HFFc6 (cell line): Measurements from ENCODE around the gene RPS8. TPM values are rescaled to one million over a fixed set of nuclear protein-coding genes. Genes with fewer than 3 reads are reported as not detected.

Experiments
- DNase-seq: peaks from one replicate; pipeline ENCODE4 v3.0.0-alpha.2; 2018
- H3K27ac Mint-ChIP-seq: 2 replicates; pipeline ENCODE4 v1.8.0; 2020; ENCODE audit warnings: mild to moderate bottlenecking, mixed read lengths
- H3K27me3 Mint-ChIP-seq: 2 replicates; pipeline ENCODE4 v1.8.0; 2021; ENCODE audit warnings: mild to moderate bottlenecking, moderate library complexity, mixed read lengths; ENCODE audit not compliant: insufficient read depth
- H3K36me3 Mint-ChIP-seq: 2 replicates; pipeline ENCODE4 v1.8.0; 2021; ENCODE audit warnings: low read depth, mixed read lengths
- H3K4me1 Mint-ChIP-seq: 2 replicates; pipeline ENCODE4 v1.8.0; 2020; ENCODE audit warnings: low read depth, mixed read lengths
- H3K4me3 Mint-ChIP-seq: 2 replicates; pipeline ENCODE4 v1.8.0; 2020; ENCODE audit warnings: mild to moderate bottlenecking, moderate library complexity, mixed read lengths
- H3K9me3 Mint-ChIP-seq: 2 replicates; pipeline ENCODE4 v1.8.0; 2020; ENCODE audit warnings: mild to moderate bottlenecking, mixed read lengths
- total RNA-seq, 6 experiments: library from RNA; stranded (reverse); fragmentation: NEBNext Ultra II Directional; extraction: Animal tissue kit (Norgen Biotek cat#: 25700); gene quantifications; 2 replicates in 1 of 6; 3 replicates in 5 of 6; pipeline ENCODE4 v1.2.3, GENCODE V29; 2021
- TF ChIP-seq, protein P1 (sequence below): fragments of 200-600 bp; sonication (generic); IDR thresholded peaks from 2 replicates; pipeline ENCODE4 v1.5.0; 2021; ENCODE audit warnings: antibody characterized with exemption, mild to moderate bottlenecking

The RPS8 gene
- total RNA-seq, 6 experiments from 2014 or later: 1,518 to 1,745 (median 1,633) TPM

DNA sequence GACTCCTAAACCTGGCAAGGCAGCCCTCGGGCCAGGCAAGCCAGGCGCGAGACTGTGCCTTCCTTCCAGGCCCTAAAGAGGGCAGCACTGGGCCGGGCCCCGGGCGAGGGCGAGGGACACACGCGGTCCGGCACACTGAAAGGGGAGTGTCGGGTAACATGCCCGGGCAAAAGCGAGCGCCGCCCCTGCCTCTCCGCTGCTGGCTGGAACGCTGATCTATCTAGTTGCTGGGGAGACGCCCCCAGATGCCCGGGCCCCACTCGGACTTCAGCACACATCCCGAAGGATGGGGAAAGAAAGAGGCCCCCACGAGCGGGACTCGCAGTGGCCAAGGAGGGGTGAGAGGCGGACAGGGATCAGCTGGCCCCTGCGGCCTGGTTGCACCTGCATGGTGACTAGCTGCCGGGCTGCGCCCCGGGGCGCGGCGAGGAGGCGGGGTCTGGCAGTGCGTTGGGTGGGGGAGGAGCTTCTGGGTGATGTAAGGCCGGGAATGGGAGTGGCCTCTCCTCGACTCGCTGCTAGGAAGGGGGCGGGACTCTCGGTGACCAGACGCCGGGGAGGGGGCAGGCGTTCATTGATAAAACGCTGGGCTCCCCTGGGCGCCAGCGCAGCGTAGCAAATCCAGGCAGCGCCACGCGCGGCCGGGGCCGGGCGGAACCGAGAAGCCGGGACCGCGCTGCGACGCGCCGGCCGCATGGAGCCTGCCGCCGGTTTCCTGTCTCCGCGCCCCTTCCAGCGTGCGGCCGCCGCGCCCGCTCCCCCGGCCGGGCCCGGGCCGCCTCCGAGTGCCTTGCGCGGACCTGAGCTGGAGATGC lies 24.6 kb downstream of the RPS8 start, which contains the start of gene PLK3:
PLK3 (plus strand) TSS at position 608 of the 815 bp plus-strand sequence; CDS start at position 695, 87 bp downstream.
- Mint-ChIP-seq H3K27me3 (peaks cover 9% of the 10 kb centered on the region), H3K36me3 (peaks cover 32% of the 10 kb centered on the region), H3K4me3 (peak within 1 kb of the TSS; percentile 94), H3K27ac (peak within 1 kb of the TSS; percentile 96), H3K4me1 (peaks cover 47% of the 10 kb centered on the region), H3K9me3 (no peaks in the 10 kb centered on the region)
- DNase-seq: peak; percentile 98
- TF ChIP-seq, protein P1, sequence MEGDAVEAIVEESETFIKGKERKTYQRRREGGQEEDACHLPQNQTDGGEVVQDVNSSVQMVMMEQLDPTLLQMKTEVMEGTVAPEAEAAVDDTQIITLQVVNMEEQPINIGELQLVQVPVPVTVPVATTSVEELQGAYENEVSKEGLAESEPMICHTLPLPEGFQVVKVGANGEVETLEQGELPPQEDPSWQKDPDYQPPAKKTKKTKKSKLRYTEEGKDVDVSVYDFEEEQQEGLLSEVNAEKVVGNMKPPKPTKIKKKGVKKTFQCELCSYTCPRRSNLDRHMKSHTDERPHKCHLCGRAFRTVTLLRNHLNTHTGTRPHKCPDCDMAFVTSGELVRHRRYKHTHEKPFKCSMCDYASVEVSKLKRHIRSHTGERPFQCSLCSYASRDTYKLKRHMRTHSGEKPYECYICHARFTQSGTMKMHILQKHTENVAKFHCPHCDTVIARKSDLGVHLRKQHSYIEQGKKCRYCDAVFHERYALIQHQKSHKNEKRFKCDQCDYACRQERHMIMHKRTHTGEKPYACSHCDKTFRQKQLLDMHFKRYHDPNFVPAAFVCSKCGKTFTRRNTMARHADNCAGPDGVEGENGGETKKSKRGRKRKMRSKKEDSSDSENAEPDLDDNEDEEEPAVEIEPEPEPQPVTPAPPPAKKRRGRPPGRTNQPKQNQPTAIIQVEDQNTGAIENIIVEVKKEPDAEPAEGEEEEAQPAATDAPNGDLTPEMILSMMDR: peak; percentile 88

DNA sequence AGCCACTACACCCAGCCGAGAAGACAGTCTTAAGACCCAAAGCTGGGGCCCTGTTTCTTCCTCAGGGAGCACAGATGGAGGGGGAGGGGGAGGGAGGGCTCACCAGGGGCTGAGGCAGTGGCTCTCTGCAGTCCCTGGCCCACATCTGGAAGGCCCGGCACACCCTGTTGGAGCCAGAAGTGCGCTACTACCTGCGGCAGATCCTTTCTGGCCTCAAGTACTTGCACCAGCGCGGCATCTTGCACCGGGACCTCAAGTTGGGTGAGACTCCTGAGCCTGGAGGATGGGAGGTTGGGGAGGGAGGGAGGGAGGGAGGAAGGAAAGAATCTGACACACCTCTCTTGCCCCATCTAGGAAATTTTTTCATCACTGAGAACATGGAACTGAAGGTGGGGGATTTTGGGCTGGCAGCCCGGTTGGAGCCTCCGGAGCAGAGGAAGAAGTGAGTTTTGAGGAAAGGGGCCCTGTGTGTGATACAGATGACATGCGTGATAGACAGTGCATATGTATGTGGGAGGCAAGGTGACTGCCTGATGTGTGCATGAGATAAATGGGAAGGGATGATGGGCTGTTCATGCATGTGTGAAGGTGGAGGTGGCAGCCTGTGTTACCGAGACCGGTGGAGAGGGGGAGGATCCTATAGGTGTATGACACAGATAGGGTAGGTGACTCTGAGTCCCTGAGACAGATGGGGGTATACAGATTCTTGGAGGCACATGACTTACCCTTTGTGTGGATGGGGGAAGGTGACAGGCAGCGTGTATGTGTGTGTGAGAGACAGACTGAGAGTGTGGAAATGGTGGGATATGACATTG lies 26.4 kb downstream of the RPS8 start:
- peaks cover 9% of the 10 kb centered on the region for H3K27me3 Mint-ChIP-seq
- H3K27ac Mint-ChIP-seq: peak overlapping the region; percentile 94
- H3K36me3 Mint-ChIP-seq: peaks cover 40% of the 10 kb centered on the region
- peaks cover 57% of the 10 kb centered on the region for H3K4me1 Mint-ChIP-seq
- TF ChIP-seq, protein P1: no peak
- no peaks in the 10 kb centered on the region for H3K9me3 Mint-ChIP-seq
- peak overlapping the region; percentile 94 for H3K4me3 Mint-ChIP-seq
- no peak for DNase-seq

DNA sequence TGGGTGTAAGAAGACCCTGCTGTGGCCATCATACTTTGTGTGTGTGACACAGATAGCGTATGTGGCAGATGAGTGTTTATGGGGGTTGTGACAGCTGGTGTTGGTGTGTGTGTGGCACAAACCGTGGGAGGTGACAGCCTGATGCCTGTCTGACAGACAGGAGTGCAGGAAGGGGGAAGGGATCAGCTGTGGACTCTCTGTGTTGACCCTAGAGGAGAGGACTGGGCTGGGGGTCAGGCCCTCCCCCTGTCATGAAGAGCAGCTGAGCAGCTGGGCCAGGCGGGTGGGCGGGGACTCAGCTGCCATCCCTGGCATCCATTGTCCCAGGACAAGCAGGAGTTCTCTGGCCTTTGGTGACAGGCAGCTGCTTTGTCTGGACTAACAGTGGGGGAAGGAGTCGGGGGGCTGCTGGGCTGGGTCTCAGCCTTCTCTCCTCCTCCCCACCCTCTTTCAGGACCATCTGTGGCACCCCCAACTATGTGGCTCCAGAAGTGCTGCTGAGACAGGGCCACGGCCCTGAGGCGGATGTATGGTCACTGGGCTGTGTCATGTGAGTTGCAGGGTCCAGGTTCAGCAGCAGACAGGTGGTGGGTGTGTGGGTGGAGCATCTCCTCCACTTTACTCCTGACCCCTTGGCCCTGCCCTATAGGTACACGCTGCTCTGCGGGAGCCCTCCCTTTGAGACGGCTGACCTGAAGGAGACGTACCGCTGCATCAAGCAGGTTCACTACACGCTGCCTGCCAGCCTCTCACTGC lies 27.1 kb downstream of the RPS8 start:
- TF ChIP-seq, protein P1: no peak
- H3K36me3 Mint-ChIP-seq: peaks cover 45% of the 10 kb centered on the region
- no peak for DNase-seq

DNA sequence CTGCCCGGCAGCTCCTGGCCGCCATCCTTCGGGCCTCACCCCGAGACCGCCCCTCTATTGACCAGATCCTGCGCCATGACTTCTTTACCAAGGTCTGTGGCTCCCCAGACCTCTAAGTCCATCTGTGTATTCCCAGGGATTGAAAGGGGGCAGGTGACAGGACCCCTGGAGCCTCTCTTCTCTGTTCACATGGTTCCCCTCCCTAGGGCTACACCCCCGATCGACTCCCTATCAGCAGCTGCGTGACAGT lies 27.6 kb downstream of the RPS8 start:
- Mint-ChIP-seq H3K27me3 (peaks cover 14% of the 10 kb centered on the region), H3K4me3 (peak overlapping the region; percentile 94), H3K9me3 (no peaks in the 10 kb centered on the region), H3K36me3 (peaks cover 45% of the 10 kb centered on the region), H3K4me1 (peaks cover 70% of the 10 kb centered on the region), H3K27ac (peak overlapping the region; percentile 94)
- DNase-seq: no peak
- TF ChIP-seq, protein P1: no peak

More for the DNA sequence above, 27.1 kb downstream of the RPS8 start:
- Mint-ChIP-seq H3K4me3 (peak overlapping the region; percentile 94), H3K9me3 (no peaks in the 10 kb centered on the region), H3K27ac (peak overlapping the region; percentile 94), H3K27me3 (peaks cover 14% of the 10 kb centered on the region), H3K4me1 (peaks cover 65% of the 10 kb centered on the region)

DNA sequence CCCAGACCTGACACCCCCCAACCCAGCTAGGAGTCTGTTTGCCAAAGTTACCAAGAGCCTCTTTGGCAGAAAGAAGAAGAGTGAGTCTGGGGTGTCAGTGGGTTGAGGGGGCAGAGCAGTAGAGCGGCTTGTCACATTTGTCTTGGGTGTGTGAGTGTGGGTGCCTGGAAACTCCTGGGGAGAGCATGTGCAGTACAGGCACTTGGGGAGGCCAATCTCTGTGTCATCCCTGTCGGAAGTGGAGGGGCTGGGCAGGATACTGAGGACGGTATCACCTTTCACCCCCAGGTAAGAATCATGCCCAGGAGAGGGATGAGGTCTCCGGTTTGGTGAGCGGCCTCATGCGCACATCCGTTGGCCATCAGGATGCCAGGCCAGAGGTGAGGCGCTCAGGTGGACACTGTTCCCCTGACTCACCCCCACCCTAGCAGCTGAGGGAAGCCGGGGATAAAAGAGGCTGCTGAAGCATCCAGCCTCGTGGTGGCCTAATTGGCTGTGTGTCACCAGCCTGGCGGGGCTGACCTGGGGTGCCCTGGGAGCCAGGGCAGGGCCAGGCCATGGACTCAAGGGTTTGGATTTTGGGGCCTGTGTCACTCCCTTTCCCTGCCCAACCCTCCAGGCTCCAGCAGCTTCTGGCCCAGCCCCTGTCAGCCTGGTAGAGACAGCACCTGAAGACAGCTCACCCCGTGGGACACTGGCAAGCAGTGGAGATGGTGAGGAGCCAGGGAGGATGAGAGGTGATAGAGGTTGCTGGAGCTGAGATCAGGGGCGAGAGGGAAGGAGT lies 28.2 kb downstream of the RPS8 start:
- Mint-ChIP-seq H3K4me3 (peak overlapping the region; percentile 94), H3K27ac (peak overlapping the region; percentile 94), H3K27me3 (peaks cover 17% of the 10 kb centered on the region), H3K9me3 (no peaks in the 10 kb centered on the region), H3K4me1 (peaks cover 72% of the 10 kb centered on the region), H3K36me3 (peaks cover 45% of the 10 kb centered on the region)
- DNase-seq: no peak
- TF ChIP-seq, protein P1: no peak
